ENCODE measurements around the gene GTF3C6.
A peak's percentile ranks its signal among the peaks of the same experiment; 100 is the strongest.

Gene GTF3C6

GRCh38 chr6:110949679-110950285, 8.7 kb upstream of the GTF3C6 start:
- H3K27ac ChIP-seq (ENCODE audit: low read depth, low read length, poor library complexity, severe bottlenecking), result no peak overlapping the region
- H3K4me1 ChIP-seq (ENCODE audit: insufficient read depth, low read length, severe bottlenecking), result peaks cover 5% of the 10 kb centered on the region
- H3K27me3 ChIP-seq (ENCODE audit: insufficient read depth, low read length), result no peaks in the 10 kb centered on the region
- H2AFZ ChIP-seq (ENCODE audit: low read length), result no peak overlapping the region
- no peaks in the 10 kb centered on the region for H3K79me2 ChIP-seq (ENCODE audit: insufficient read depth, low read length)
- H3F3A ChIP-seq (ENCODE audit: insufficient read depth, low read length), result no peaks in the 10 kb centered on the region
- no peaks in the 10 kb centered on the region for H3K36me3 ChIP-seq (ENCODE audit: insufficient read depth, low read length)
- H3K9ac ChIP-seq (ENCODE audit: low read length), result no peak overlapping the region
- H3K9me2 ChIP-seq (ENCODE audit: low read depth, low read length), result no peaks in the 10 kb centered on the region
- TF ChIP-seq EZH2 (IDR thresholded peaks at IDR 0.05; ENCODE audit: borderline replicate concordance, low read length), result no peak
- peak; percentile 68 for TF ChIP-seq CTCF (IDR thresholded peaks at IDR 0.05; ENCODE audit: low read length)
- no peaks in the 10 kb centered on the region for H4K20me1 ChIP-seq (ENCODE audit: insufficient read depth, low read length)
- H3K4me3 ChIP-seq (ENCODE audit: low read depth, low read length, poor library complexity, severe bottlenecking), result no peak overlapping the region
- no peaks in the 10 kb centered on the region for H3K9me3 ChIP-seq (ENCODE audit: low read length)
- peak overlapping the region; percentile 12; the same call in 1 of the 2 replicates for H3K4me2 ChIP-seq (ENCODE audit: low read length)

GRCh38 chr6:110950440-110950839, 8.1 kb upstream of the GTF3C6 start:
- no peaks in the 10 kb centered on the region for H3K79me2 ChIP-seq (ENCODE audit: insufficient read depth, low read length)
- TF ChIP-seq CTCF (IDR thresholded peaks at IDR 0.05; ENCODE audit: low read length) (no peak), EZH2 (IDR thresholded peaks at IDR 0.05; ENCODE audit: borderline replicate concordance, low read length) (no peak)
- no peaks in the 10 kb centered on the region for H3F3A ChIP-seq (ENCODE audit: insufficient read depth, low read length)
- H3K9ac ChIP-seq (ENCODE audit: low read length), result no peak overlapping the region
- no peak overlapping the region for H3K4me3 ChIP-seq (ENCODE audit: low read depth, low read length, poor library complexity, severe bottlenecking)
- no peaks in the 10 kb centered on the region for H3K9me2 ChIP-seq (ENCODE audit: low read depth, low read length)
- H4K20me1 ChIP-seq (ENCODE audit: insufficient read depth, low read length), result no peaks in the 10 kb centered on the region
- no peaks in the 10 kb centered on the region for H3K36me3 ChIP-seq (ENCODE audit: insufficient read depth, low read length)
- no peaks in the 10 kb centered on the region for H3K27me3 ChIP-seq (ENCODE audit: insufficient read depth, low read length)
- peaks cover 5% of the 10 kb centered on the region for H3K4me1 ChIP-seq (ENCODE audit: insufficient read depth, low read length, severe bottlenecking)
- no peak overlapping the region for H3K4me2 ChIP-seq (ENCODE audit: low read length)
- no peak overlapping the region for H2AFZ ChIP-seq (ENCODE audit: low read length)
- no peak overlapping the region for H3K27ac ChIP-seq (ENCODE audit: low read depth, low read length, poor library complexity, severe bottlenecking)
- H3K9me3 ChIP-seq (ENCODE audit: low read length), result no peaks in the 10 kb centered on the region

- H3K27ac ChIP-seq (ENCODE audit: low read depth, low read length, poor library complexity, severe bottlenecking), result no peak overlapping the region
- no peaks in the 10 kb centered on the region for H3K9me2 ChIP-seq (ENCODE audit: low read depth, low read length)
- H3F3A ChIP-seq (ENCODE audit: insufficient read depth, low read length), result no peaks in the 10 kb centered on the region
- no peak overlapping the region for H2AFZ ChIP-seq (ENCODE audit: low read length)
- TF ChIP-seq CTCF (IDR thresholded peaks at IDR 0.05; ENCODE audit: low read length) (no peak), EZH2 (IDR thresholded peaks at IDR 0.05; ENCODE audit: borderline replicate concordance, low read length) (no peak)
- no peak overlapping the region for H3K4me2 ChIP-seq (ENCODE audit: low read length)
- H3K4me3 ChIP-seq (ENCODE audit: low read depth, low read length, poor library complexity, severe bottlenecking), result no peak overlapping the region
- no peaks in the 10 kb centered on the region for H3K9me3 ChIP-seq (ENCODE audit: low read length)
- H3K36me3 ChIP-seq (ENCODE audit: insufficient read depth, low read length), result no peaks in the 10 kb centered on the region
- peaks cover 5% of the 10 kb centered on the region for H3K4me1 ChIP-seq (ENCODE audit: insufficient read depth, low read length, severe bottlenecking)
- no peaks in the 10 kb centered on the region for H3K79me2 ChIP-seq (ENCODE audit: insufficient read depth, low read length)
- no peaks in the 10 kb centered on the region for H3K27me3 ChIP-seq (ENCODE audit: insufficient read depth, low read length)
- no peak overlapping the region for H3K9ac ChIP-seq (ENCODE audit: low read length)
- no peaks in the 10 kb centered on the region for H4K20me1 ChIP-seq (ENCODE audit: insufficient read depth, low read length)
Observed at GRCh38 chr6:110951008-110951407, 7.5 kb upstream of the GTF3C6 start.

Measured in OCI-LY1 (cell line).